Duodenal mucosa (tissue), 2 donors: Measurements from ENCODE around the gene MTG1.
A peak's percentile ranks its signal among the peaks of the same experiment; 100 is the strongest.

ENCODE experiments used
- H3K27ac ChIP-seq: one replicate; pipeline ENCODE4 v1.7.0; 2013; ENCODE audit warnings: low read depth, low read length
- H3K27me3 ChIP-seq, 2 donors: one replicate each; pipeline ENCODE4 v1.7.0; 2013; ENCODE audit warnings: low read length in 2 of 2, control low read depth in 1 of 2; ENCODE audit not compliant: insufficient read depth in 2 of 2, control insufficient read depth in 1 of 2
- H3K36me3 ChIP-seq, 2 donors: one replicate each; pipeline ENCODE4 v1.7.0; 2013; ENCODE audit warnings: low read length in 2 of 2, control low read depth in 1 of 2; ENCODE audit not compliant: insufficient read depth in 2 of 2, control insufficient read depth in 1 of 2
- H3K4me1 ChIP-seq, 2 donors: one replicate each; pipeline ENCODE4 v1.7.0; 2013; ENCODE audit warnings: low read length in 2 of 2, control low read depth in 1 of 2; ENCODE audit not compliant: insufficient read depth in 2 of 2, control insufficient read depth in 1 of 2
- H3K4me3 ChIP-seq, 2 donors: one replicate each; pipeline ENCODE4 v1.7.0; 2013; ENCODE audit warnings: low read length in 2 of 2, low read depth in 1 of 2
- H3K9ac ChIP-seq, 2 donors: one replicate each; pipeline ENCODE4 v1.7.0; 2013; ENCODE audit warnings: low read length in 2 of 2, low read depth in 1 of 2
- H3K9me3 ChIP-seq, 2 donors: one replicate each; pipeline ENCODE4 v1.7.0; 2013; ENCODE audit warnings: low read length in 2 of 2, control low read depth in 1 of 2; ENCODE audit not compliant: control insufficient read depth in 1 of 2

The MTG1 gene

GRCh38 chr10:133388236-133388972, 5.6 kb upstream of the MTG1 start:
- Histone ChIP-seq H3K36me3 (peaks cover 0 to 9% of the 10 kb centered on the region in 2 donors), H3K4me3 (peak overlapping the region in 1 of 2 donors; percentile 34), H3K4me1 (peaks cover 0 to 16% of the 10 kb centered on the region in 2 donors), H3K27me3 (no peaks in the 10 kb centered on the region), H3K27ac (no peak overlapping the region), H3K9ac (no peak overlapping the region), H3K9me3 (no peaks in the 10 kb centered on the region)

- Histone ChIP-seq H3K4me3 (peak overlapping the region; percentile 26 to 34), H3K27ac (peak overlapping the region; percentile 40), H3K27me3 (no peaks in the 10 kb centered on the region), H3K9me3 (no peaks in the 10 kb centered on the region), H3K36me3 (peaks cover 0 to 9% of the 10 kb centered on the region in 2 donors), H3K4me1 (peaks cover 0 to 19% of the 10 kb centered on the region in 2 donors), H3K9ac (no peak overlapping the region)
These were observed 4.8 kb upstream of the MTG1 start for GRCh38 chr10:133388973-133389818.

GRCh38 chr10:133390597-133391248, 3.2 kb upstream of the MTG1 start:
- Histone ChIP-seq H3K9me3 (no peaks in the 10 kb centered on the region), H3K36me3 (peaks cover 0 to 10% of the 10 kb centered on the region in 2 donors), H3K9ac (no peak overlapping the region), H3K27ac (peak overlapping the region; percentile 54), H3K4me1 (peaks cover 0 to 29% of the 10 kb centered on the region in 2 donors), H3K4me3 (no peak overlapping the region), H3K27me3 (no peaks in the 10 kb centered on the region)

- Histone ChIP-seq H3K4me3 (no peak overlapping the region), H3K9me3 (no peaks in the 10 kb centered on the region), H3K9ac (no peak overlapping the region), H3K27ac (no peak overlapping the region), H3K27me3 (no peaks in the 10 kb centered on the region), H3K36me3 (peaks cover 0 to 16% of the 10 kb centered on the region in 2 donors), H3K4me1 (peaks cover 0 to 29% of the 10 kb centered on the region in 2 donors)
These were observed 2.7 kb upstream of the MTG1 start for GRCh38 chr10:133391249-133391635.

- H3K4me1 ChIP-seq, result peaks cover 0 to 29% of the 10 kb centered on the region in 2 donors
- no peaks in the 10 kb centered on the region for H3K27me3 ChIP-seq
- H3K9ac ChIP-seq, result no peak overlapping the region
- H3K36me3 ChIP-seq, result peaks cover 0 to 18% of the 10 kb centered on the region in 2 donors
- H3K9me3 ChIP-seq, result no peaks in the 10 kb centered on the region
- no peak overlapping the region for H3K27ac ChIP-seq
- H3K4me3 ChIP-seq, result no peak overlapping the region
These were observed 2.0 kb upstream of the MTG1 start for GRCh38 chr10:133391761-133392518.

GRCh38 chr10:133393401-133394063, 425 bp upstream of the MTG1 start:
- Histone ChIP-seq H3K4me3 (peak overlapping the region; percentile 88 to 94), H3K27ac (no peak overlapping the region), H3K36me3 (peaks cover 0 to 28% of the 10 kb centered on the region in 2 donors), H3K9me3 (no peaks in the 10 kb centered on the region), H3K4me1 (peaks cover 0 to 25% of the 10 kb centered on the region in 2 donors), H3K27me3 (no peaks in the 10 kb centered on the region), H3K9ac (peak overlapping the region in 1 of 2 donors; percentile 97)

- peak overlapping the region; percentile 88 for H3K27ac ChIP-seq
- H3K36me3 ChIP-seq, result peaks cover 0 to 40% of the 10 kb centered on the region in 2 donors
- peak overlapping the region; percentile 88 to 94 for H3K4me3 ChIP-seq
- H3K4me1 ChIP-seq, result peaks cover 0 to 24% of the 10 kb centered on the region in 2 donors
- H3K27me3 ChIP-seq, result no peaks in the 10 kb centered on the region
- H3K9ac ChIP-seq, result peak overlapping the region; percentile 86 to 97
- H3K9me3 ChIP-seq, result no peaks in the 10 kb centered on the region
These were observed 854 bp downstream of the MTG1 start for GRCh38 chr10:133394801-133395221.

GRCh38 chr10:133396035-133396624, 2.2 kb downstream of the MTG1 start:
- Histone ChIP-seq H3K36me3 (peaks cover 0 to 45% of the 10 kb centered on the region in 2 donors), H3K9me3 (no peaks in the 10 kb centered on the region), H3K27me3 (no peaks in the 10 kb centered on the region), H3K4me3 (no peak overlapping the region), H3K9ac (no peak overlapping the region), H3K27ac (no peak overlapping the region), H3K4me1 (peaks cover 10 to 20% of the 10 kb centered on the region in 2 donors)

GRCh38 chr10:133397938-133398337, 4.0 kb downstream of the MTG1 start:
- no peak overlapping the region for H3K9ac ChIP-seq
- H3K27ac ChIP-seq, result no peak overlapping the region
- no peaks in the 10 kb centered on the region for H3K27me3 ChIP-seq
- peaks cover 15 to 26% of the 10 kb centered on the region in 2 donors for H3K4me1 ChIP-seq
- H3K4me3 ChIP-seq, result no peak overlapping the region
- H3K36me3 ChIP-seq, result peaks cover 7 to 55% of the 10 kb centered on the region in 2 donors
- no peaks in the 10 kb centered on the region for H3K9me3 ChIP-seq
